Endothelial cell of umbilical vein (primary cell): ENCODE measurements around the gene ATXN7L1. TPM values are rescaled to one million over a fixed set of nuclear protein-coding genes. Genes with fewer than 3 reads are reported as not detected.
A peak's percentile ranks its signal among the peaks of the same experiment; 100 is the strongest.

Source experiments
- BruUV-seq: library from RNA; stranded (reverse); fragments of 400-500 nt; replicated peaks from 2 replicates; lab custom pipeline; 2021; lab: Mats Ljungman, UMichigan
- CTCF ChIA-PET: fragments of 300-600, 350-600 bp; sonication (Branson Sonifier 250); formaldehyde crosslinking; loops from one replicate; lab custom pipeline; 2021; ENCODE audit warnings: antibody characterized with exemption, inconsistent platforms; lab: Charles Lee
- POLR2A ChIA-PET: fragments of 300-600, 350-600 bp; sonication (Branson Sonifier 250); formaldehyde crosslinking; loops from one replicate; lab custom pipeline; 2021; ENCODE audit warnings: antibody characterized with exemption, inconsistent platforms; lab: Charles Lee
- DNase-seq: peaks from one replicate; pipeline ENCODE4 v3.0.0-alpha.2; 2011; ENCODE audit warnings: low read depth, low spot score
- FAIRE-seq: peaks from 2 replicates; lab custom pipeline; 2011; peaks lifted over from hg19 to GRCh38; lab: Jason Lieb, UNC
- H2AFZ ChIP-seq: 2 replicates; pipeline ENCODE4 v1.6.0; 2012; ENCODE audit warnings: low read depth, low read length, control low read depth, inconsistent platforms
- H3K27ac ChIP-seq: 2 replicates; pipeline ENCODE4 v1.5.1; 2011; ENCODE audit warnings: low read depth, mild to moderate bottlenecking, control low read depth, low read length, moderate library complexity; ENCODE audit not compliant: insufficient read depth
- H3K27me3 ChIP-seq, 2 experiments: 2 replicates each; pipeline versions ENCODE4 v1.6.0 to v1.6.1; 2011; ENCODE audit warnings: low read length in 2 of 2, mixed read lengths in 1 of 2; ENCODE audit not compliant: control insufficient read depth in 2 of 2, insufficient read depth in 2 of 2
- H3K36me3 ChIP-seq, 2 experiments: 2 replicates in 1 of 2; 3 replicates in 1 of 2; pipeline ENCODE4 v1.5.1; 2011; ENCODE audit warnings: low read length in 2 of 2, mild to moderate bottlenecking in 1 of 2, moderate library complexity in 1 of 2; ENCODE audit not compliant: control insufficient read depth in 2 of 2, insufficient read depth in 2 of 2; ENCODE audit errors: extremely low read depth in 1 of 2
- H3K4me1 ChIP-seq: 3 replicates; pipeline ENCODE4 v1.5.1; 2011; ENCODE audit warnings: mild to moderate bottlenecking, low read length; ENCODE audit not compliant: control insufficient read depth, insufficient read depth; ENCODE audit errors: extremely low read depth
- H3K4me2 ChIP-seq: 2 replicates; pipeline ENCODE4 v1.6.1; 2011; ENCODE audit warnings: low read length, control low read depth, mixed read lengths; ENCODE audit not compliant: insufficient read depth
- H3K4me3 ChIP-seq, 3 experiments: fragments of 200-600 bp in 1 of 3; sonication (generic), shearing (Covaris generic) in 1 of 3; replicated peaks in 1 of 3; 2 replicates each; pipeline ENCODE4 v1.5.1; 2011 to 2016; ENCODE audit warnings: control low read depth in 3 of 3, low read length in 3 of 3, mild to moderate bottlenecking in 2 of 3, inconsistent platforms in 1 of 3, low read depth in 1 of 3, moderate library complexity in 1 of 3; ENCODE audit not compliant: insufficient read depth in 1 of 3
- H3K79me2 ChIP-seq: 2 replicates; pipeline ENCODE4 v1.6.0; 2012; ENCODE audit warnings: low read length, inconsistent platforms; ENCODE audit not compliant: control insufficient read depth, insufficient read depth
- H3K9ac ChIP-seq: replicated peaks from 2 replicates; pipeline ENCODE3; 2011; ENCODE audit warnings: low read length, control low read depth; ENCODE audit not compliant: insufficient read depth; ENCODE audit errors: extremely low read depth
- H3K9me1 ChIP-seq: replicated peaks from 3 replicates; pipeline ENCODE4 v1.6.0; 2011; ENCODE audit warnings: mild to moderate bottlenecking, low read length; ENCODE audit not compliant: control insufficient read depth, insufficient read depth; ENCODE audit errors: extremely low read depth
- H3K9me3 ChIP-seq: replicated peaks from 2 replicates; pipeline ENCODE4 v1.5.1; 2012; ENCODE audit warnings: low read length, inconsistent platforms; ENCODE audit not compliant: control insufficient read depth, insufficient read depth
- H4K20me1 ChIP-seq: replicated peaks from 2 replicates; pipeline ENCODE3; 2011; ENCODE audit warnings: mild to moderate bottlenecking, low read length; ENCODE audit not compliant: control insufficient read depth, insufficient read depth; ENCODE audit errors: extremely low read depth
- EZH2 ChIP-seq: IDR thresholded peaks from 2 replicates; pipeline ENCODE4 v1.6.1; 2012; ENCODE audit warnings: borderline replicate concordance, low read depth, mild to moderate bottlenecking, moderate library complexity, low read length, inconsistent platforms; ENCODE audit not compliant: severe bottlenecking
- FOS ChIP-seq: IDR thresholded peaks from 2 replicates; pipeline ENCODE4 v1.6.1; 2011; ENCODE audit warnings: mild to moderate bottlenecking, low read length, moderate library complexity, borderline replicate concordance; ENCODE audit not compliant: insufficient read depth
- GATA2 ChIP-seq: IDR thresholded peaks from 2 replicates; pipeline ENCODE4 v1.7.0; 2011; ENCODE audit warnings: low read depth, mild to moderate bottlenecking, moderate library complexity, mixed read lengths, low read length; ENCODE audit not compliant: insufficient read length, insufficient read depth
- JUN ChIP-seq: IDR thresholded peaks from 2 replicates; pipeline ENCODE4 v1.6.1; 2011; ENCODE audit warnings: borderline replicate concordance, low read depth; ENCODE audit not compliant: insufficient read length, insufficient read depth
- MYC ChIP-seq: IDR thresholded peaks from one replicate; pipeline ENCODE4 v1.6.1; 2011; ENCODE audit warnings: mild to moderate bottlenecking, low read depth, low read length
- POLR2A ChIP-seq: IDR thresholded peaks from 2 replicates; pipeline ENCODE4 v1.6.1; 2012; ENCODE audit warnings: low read depth, mild to moderate bottlenecking, control low read depth, low read length
- POLR2AphosphoS5 ChIP-seq: IDR thresholded peaks from 2 replicates; pipeline ENCODE4 v1.6.1; 2012; ENCODE audit warnings: low read depth, mild to moderate bottlenecking, control low read depth, low read length, moderate library complexity; ENCODE audit not compliant: insufficient read depth
- dilution Hi-C: fragments of 300-500 bp; cut with MboI; formaldehyde crosslinking; loops from one replicate; pipeline ENCODE4 v1.15.0; 2019; ENCODE audit warnings: low sequenced_read_pairs; ENCODE audit not compliant: extremely low pct_ligation_motif_present
- intact Hi-C: fragments of 100-400 bp; cut with micrococcal nuclease; formaldehyde crosslinking; loops from one replicate; pipeline ENCODE4 v1.10.0; 2022
- polyA plus RNA-seq, 4 experiments: library from polyadenylated mRNA; depleted of rRNA in 3 of 4; stranded (reverse) in 3 of 4; unstranded in 1 of 4; fragments of >200 nt; gene quantifications; 2 replicates each; pipeline versions ENCODE4 v1.2.1 to v1.2.3, GENCODE V29; 2011 to 2012; ENCODE audit warnings: missing spikeins in 1 of 4
- total RNA-seq: library from RNA; stranded (reverse); gene quantifications from 2 replicates; pipeline ENCODE4 v1.2.3, GENCODE V29; 2021
- TF ChIP-seq, protein P1 (sequence below), 2 donors: IDR thresholded peaks; 1 replicate in 1 of 2; 2 replicates in 1 of 2; pipeline ENCODE4 v1.5.1; 2011; ENCODE audit warnings: low read length in 2 of 2, mild to moderate bottlenecking in 2 of 2, moderate library complexity in 2 of 2, control low read depth in 1 of 2, inconsistent platforms in 1 of 2, low read depth in 1 of 2; ENCODE audit not compliant: insufficient read depth in 1 of 2; ENCODE audit errors: extremely low read depth in 1 of 2
- TF ChIP-seq, protein P2 (sequence below): IDR thresholded peaks from 2 replicates; pipeline ENCODE4 v1.6.1; 2011; ENCODE audit not compliant: insufficient read depth, insufficient read length

ATXN7L1 gene
- total and polyA plus RNA-seq, 2 donors (not counting 3 experiments of a cell fraction or from before 2014, with no cell fraction given): 4.6 to 15.6 TPM

DNA sequence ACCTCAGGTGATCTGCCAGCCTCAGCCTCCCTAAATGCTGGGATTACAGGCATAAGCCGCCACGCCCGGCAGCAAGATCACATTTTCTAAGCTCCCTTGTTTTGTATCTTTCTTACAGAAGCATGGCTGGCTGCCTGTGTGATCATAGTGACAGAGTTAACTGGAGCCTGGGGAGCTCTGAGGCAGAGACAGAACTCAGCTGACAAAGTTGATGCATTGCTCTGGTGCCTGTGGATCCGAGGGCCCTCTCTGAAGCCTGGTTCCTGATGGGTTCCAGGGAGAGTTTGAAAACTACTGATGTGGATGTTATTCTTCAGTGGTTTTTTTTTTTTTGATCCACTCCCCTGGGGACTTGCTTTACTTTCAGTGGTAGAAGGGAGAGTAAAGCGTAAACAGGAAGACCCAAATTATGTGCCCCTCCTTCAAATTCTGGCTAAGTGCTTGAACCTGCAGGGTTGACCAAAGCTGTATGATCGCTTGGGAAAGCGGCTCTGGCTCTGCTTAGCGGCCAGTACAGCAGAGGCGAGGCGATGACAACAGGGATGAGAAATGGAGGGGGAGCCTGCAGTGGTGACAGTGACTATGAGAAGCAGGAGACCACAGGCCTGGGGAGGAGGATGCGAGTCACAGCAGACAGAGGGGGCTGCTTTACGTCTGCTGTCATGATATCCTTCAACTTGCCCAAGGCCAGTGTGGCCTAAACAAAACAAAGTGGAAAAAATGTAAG lies 288.3 kb downstream of the ATXN7L1 start:
- FAIRE-seq: no peak
- CTCF ChIA-PET: interaction anchor here (1.0 to 1.7 kb wide), 3 partner anchors 56 to 705 kb away, joined by 3 to 6 read pairs (median 3); partner anchors contain the start of gene RINT1
- DNase-seq: no peak
- Histone ChIP-seq H3K9me1 (no peaks in the 10 kb centered on the region), H4K20me1 (no peaks in the 10 kb centered on the region), H3K4me3 (no peak overlapping the region), H3K4me1 (peaks cover 8% of the 10 kb centered on the region), H3K27ac (no peak overlapping the region), H3K4me2 (no peak overlapping the region), H3K79me2 (no peaks in the 10 kb centered on the region), H3K9ac (no peak overlapping the region), H3K9me3 (no peaks in the 10 kb centered on the region), H3K36me3 (no peaks in the 10 kb centered on the region), H3K27me3 (no peaks in the 10 kb centered on the region), H2AFZ (no peak overlapping the region)
- POLR2A ChIA-PET: no interaction called here
- no peak for TF ChIP-seq EZH2
- no peak for TF ChIP-seq GATA2
- no peak for TF ChIP-seq POLR2A
- no peak for TF ChIP-seq JUN
- dilution Hi-C loops: no loop called here
- no TSS peak for BruUV-seq
- intact Hi-C loops: loop anchor here (5.0 to 10.0 kb wide), 3 partner anchors 443 to 666 kb away; no protein-coding TSS in a partner anchor

DNA sequence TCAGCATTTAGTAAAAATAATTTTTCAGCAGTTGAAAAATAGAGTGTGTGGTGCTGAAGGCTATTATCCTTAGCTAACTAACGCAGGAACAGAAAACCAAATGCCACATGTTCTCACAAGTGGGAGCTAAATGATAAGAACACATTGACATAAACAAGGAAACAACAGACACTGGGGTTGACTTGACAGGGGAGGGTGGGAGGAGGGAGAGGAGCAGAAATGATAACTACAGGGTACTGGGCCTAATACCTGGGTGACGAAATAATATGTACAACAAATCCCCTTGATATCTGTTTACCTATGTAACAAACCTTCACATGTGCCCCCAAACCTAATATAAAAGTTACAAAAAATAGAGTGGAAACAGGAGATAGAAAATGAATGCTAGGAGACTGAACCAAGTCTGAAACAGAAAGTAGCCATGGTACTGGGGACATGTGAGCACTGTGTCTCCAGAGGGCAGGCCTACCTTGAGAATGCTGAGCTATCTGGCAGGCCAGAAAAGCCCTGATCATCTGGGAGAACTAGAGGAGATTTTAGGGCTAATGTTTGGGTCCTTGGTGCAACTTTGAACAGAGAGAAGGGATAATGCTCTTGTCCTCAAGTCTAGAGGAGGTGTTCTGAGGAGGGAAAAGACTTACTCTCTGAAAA lies 290.4 kb downstream of the ATXN7L1 start:
- peak; percentile 60 for FAIRE-seq
- Histone ChIP-seq H3K27ac (no peak overlapping the region), H4K20me1 (no peaks in the 10 kb centered on the region), H3K9me3 (no peaks in the 10 kb centered on the region), H3K4me1 (peaks cover 2% of the 10 kb centered on the region), H2AFZ (no peak overlapping the region), H3K79me2 (no peaks in the 10 kb centered on the region), H3K4me3 (no peak overlapping the region), H3K4me2 (no peak overlapping the region), H3K36me3 (no peaks in the 10 kb centered on the region), H3K9me1 (no peaks in the 10 kb centered on the region), H3K27me3 (no peaks in the 10 kb centered on the region), H3K9ac (no peak overlapping the region)
- ChIA-PET CTCF (interaction anchor here (0.6 to 1.0 kb wide), 2 partner anchors 71 to 90 kb away, joined by 3 read pairs; no protein-coding TSS in a partner anchor), POLR2A (interaction anchor here (0.5 kb wide), 1 partner anchor 668 kb away, joined by 3 read pairs; no protein-coding TSS in a partner anchor)
- no peak for DNase-seq
- dilution Hi-C loops (no loop called here), intact Hi-C loops (loop anchor here (5.0 to 10.0 kb wide), 3 partner anchors 441 to 664 kb away; no protein-coding TSS in a partner anchor)
- BruUV-seq: no TSS peak
- TF ChIP-seq, protein P1, sequence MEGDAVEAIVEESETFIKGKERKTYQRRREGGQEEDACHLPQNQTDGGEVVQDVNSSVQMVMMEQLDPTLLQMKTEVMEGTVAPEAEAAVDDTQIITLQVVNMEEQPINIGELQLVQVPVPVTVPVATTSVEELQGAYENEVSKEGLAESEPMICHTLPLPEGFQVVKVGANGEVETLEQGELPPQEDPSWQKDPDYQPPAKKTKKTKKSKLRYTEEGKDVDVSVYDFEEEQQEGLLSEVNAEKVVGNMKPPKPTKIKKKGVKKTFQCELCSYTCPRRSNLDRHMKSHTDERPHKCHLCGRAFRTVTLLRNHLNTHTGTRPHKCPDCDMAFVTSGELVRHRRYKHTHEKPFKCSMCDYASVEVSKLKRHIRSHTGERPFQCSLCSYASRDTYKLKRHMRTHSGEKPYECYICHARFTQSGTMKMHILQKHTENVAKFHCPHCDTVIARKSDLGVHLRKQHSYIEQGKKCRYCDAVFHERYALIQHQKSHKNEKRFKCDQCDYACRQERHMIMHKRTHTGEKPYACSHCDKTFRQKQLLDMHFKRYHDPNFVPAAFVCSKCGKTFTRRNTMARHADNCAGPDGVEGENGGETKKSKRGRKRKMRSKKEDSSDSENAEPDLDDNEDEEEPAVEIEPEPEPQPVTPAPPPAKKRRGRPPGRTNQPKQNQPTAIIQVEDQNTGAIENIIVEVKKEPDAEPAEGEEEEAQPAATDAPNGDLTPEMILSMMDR (IDR thresholded peaks at IDR 0.05; ENCODE audit: extremely low read depth in 1 of 2, insufficient read depth in 1 of 2, low read depth in 1 of 2, low read length in 2 of 2): no peak
- no peak for TF ChIP-seq EZH2
- TF ChIP-seq JUN: no peak
- TF ChIP-seq MYC: no peak
- TF ChIP-seq, protein P2, sequence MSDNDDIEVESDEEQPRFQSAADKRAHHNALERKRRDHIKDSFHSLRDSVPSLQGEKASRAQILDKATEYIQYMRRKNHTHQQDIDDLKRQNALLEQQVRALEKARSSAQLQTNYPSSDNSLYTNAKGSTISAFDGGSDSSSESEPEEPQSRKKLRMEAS: no peak
- TF ChIP-seq FOS: no peak
- TF ChIP-seq POLR2AphosphoS5: no peak
- TF ChIP-seq POLR2A: no peak
- no peak for TF ChIP-seq GATA2
